Measurements from ENCODE around the gene TAP2. TPM values are rescaled to one million over a fixed set of nuclear protein-coding genes. Genes with fewer than 3 reads are reported as not detected.

The TAP2 gene
- total and polyA plus RNA-seq, 2 of the 13 experiments (the other 11 are each of a cell fraction or from before 2014, with no cell fraction given) = 10.3 to 17.6 TPM

GRCh38 chr6:32816746-32817204 lies 21.8 kb downstream of the TAP2 start, which contains the start of gene HLA-DOB (continued):
- TF ChIP-seq RBM39 (IDR thresholded peaks at IDR 0.05; ENCODE audit: low read depth, low read length, poor library complexity, severe bottlenecking) (no peak), KDM2A (CRISPR knock-in tag; IDR thresholded peaks at IDR 0.05; ENCODE audit: borderline replicate concordance, low read depth) (no peak), JUND (CRISPR knock-in tag; IDR thresholded peaks at IDR 0.05) (no peak)

- POLR2A ChIA-PET = no interaction called here
- in situ Hi-C loops (cut with HindIII; ENCODE audit: extremely low pct_ligation_motif_present, low pct_unique_long_range_greater_than_20kb) = no loop called here
- H4K20me1 ChIP-seq (ENCODE audit: insufficient read depth, low read length) = no peaks in the 10 kb centered on the region
Observed at GRCh38 chr6:32815996-32816395, 22.5 kb downstream of the TAP2 start.

More at GRCh38 chr6:32815996-32816395, 22.5 kb downstream of the TAP2 start:
- Histone ChIP-seq H3K4me3 (replicated peaks in 1 of 3; ENCODE audit: insufficient read depth in 1 of 3, low read depth in 2 of 3, low read length in 3 of 3) (no peak overlapping the region), H3K9ac (ENCODE audit: insufficient read depth, low read depth, low read length) (no peak overlapping the region), H3K4me1 (ENCODE audit: insufficient read depth, low read length) (no peaks in the 10 kb centered on the region), H3K27me3 (ENCODE audit: control insufficient read depth in 1 of 2, insufficient read depth in 2 of 2, low read length in 2 of 2) (peaks cover 0 to 24% of the 10 kb centered on the region in 2 experiments; a peak in 2 of 5 replicates), H2AFZ (ENCODE audit: low read length) (no peak overlapping the region), H3K36me3 (replicated peaks in 1 of 2; ENCODE audit: control insufficient read depth in 1 of 2, insufficient read depth in 2 of 2, low read length in 2 of 2) (no peaks in the 10 kb centered on the region), H3K9me3 (ENCODE audit: low read length) (no peaks in the 10 kb centered on the region), H3K27ac (ENCODE audit: extremely low read length, insufficient read depth, low read length) (no peak overlapping the region), H3K4me2 (ENCODE audit: low read depth, low read length) (no peak overlapping the region), H3K79me2 (ENCODE audit: insufficient read depth, low read length) (no peaks in the 10 kb centered on the region)
- WGBS (ENCODE audit: low lambda C conversion rate) = 71% methylated on average over 2 of the region's 2 CpGs
- TF ChIP-seq SMARCE1 (IDR thresholded peaks at IDR 0.05; ENCODE audit: borderline replicate concordance) (no peak), ZNF510 (CRISPR knock-in tag; IDR thresholded peaks at IDR 0.05; ENCODE audit: low read depth) (no peak), CREBL2 (CRISPR knock-in tag; IDR thresholded peaks at IDR 0.05; ENCODE audit: borderline replicate concordance) (no peak), HIC2 (CRISPR knock-in tag; IDR thresholded peaks at IDR 0.05; ENCODE audit: low read depth) (no peak), DMAP1 (CRISPR knock-in tag; IDR thresholded peaks at IDR 0.05) (no peak), ZNF33B (CRISPR knock-in tag; IDR thresholded peaks at IDR 0.05) (no peak), NFKBIZ (CRISPR knock-in tag; IDR thresholded peaks at IDR 0.05) (no peak), ZNF580 (CRISPR knock-in tag; IDR thresholded peaks at IDR 0.05; ENCODE audit: borderline replicate concordance, low read depth) (no peak), HBP1 (CRISPR knock-in tag; IDR thresholded peaks at IDR 0.05; ENCODE audit: low read depth) (no peak), CC2D1A (CRISPR knock-in tag; IDR thresholded peaks at IDR 0.05) (no peak), TBP (CRISPR knock-in tag; IDR thresholded peaks at IDR 0.05) (no peak), KMT2B (CRISPR knock-in tag; IDR thresholded peaks at IDR 0.05) (no peak), BORCS8-MEF2B (CRISPR knock-in tag; IDR thresholded peaks at IDR 0.05) (no peak), E2F2 (CRISPR knock-in tag; IDR thresholded peaks at IDR 0.05; ENCODE audit: borderline replicate concordance) (no peak), HNF4G (IDR thresholded peaks at IDR 0.05; ENCODE audit: borderline replicate concordance, low read depth, low read length) (no peak), HNF4G (CRISPR knock-in tag; IDR thresholded peaks at IDR 0.05; ENCODE audit: borderline replicate concordance, low read depth) (no peak), ZFP90 (CRISPR knock-in tag; IDR thresholded peaks at IDR 0.05; ENCODE audit: borderline replicate concordance) (no peak), ZNF121 (CRISPR knock-in tag; IDR thresholded peaks at IDR 0.05) (no peak)
- DNase-seq (ENCODE audit: low spot score) (no peak), ATAC-seq (no peak), FAIRE-seq (no peak)
- no TSS peak for BruUV-seq (replicated peaks)
- CTCF ChIA-PET (ENCODE audit: low intra/inter-chr PET ratio, low total read pairs) = no interaction called here
- intact Hi-C loops (cut with micrococcal nuclease; ENCODE audit: unreplicated experiment) = no loop called here
